ENCODE results near the gene LRRC49. TPM values are rescaled to one million over a fixed set of nuclear protein-coding genes. Genes with fewer than 3 reads are reported as not detected.

LRRC49 gene
- total RNA-seq, 1 donor from 2014 or later: 23.1 TPM

- H3K27me3 ChIP-seq: no peaks in the 10 kb centered on the region
- H3K4me1 ChIP-seq: no peaks in the 10 kb centered on the region
- H3K36me3 ChIP-seq: peaks cover 8 to 32% of the 10 kb centered on the region in 2 donors
- DNase-seq (ENCODE audit: low spot score in 2 of 2): no peak
- peaks cover 0 to 9% of the 10 kb centered on the region in 2 donors for H3K9me3 ChIP-seq
- TF ChIP-seq CTCF (IDR thresholded peaks at IDR 0.05): no peak
- H3K27ac ChIP-seq: no peak overlapping the region
- intact Hi-C loops (cut with DNase I): no loop called here
- no peak overlapping the region for H3K4me3 ChIP-seq
Observed at GRCh38 chr15:70907784-70908471, 15.3 kb downstream of the LRRC49 start.

- TF ChIP-seq CTCF (IDR thresholded peaks at IDR 0.05): no peak
- no peak overlapping the region for H3K4me3 ChIP-seq
- no peaks in the 10 kb centered on the region for H3K4me1 ChIP-seq
- H3K9me3 ChIP-seq: peaks cover 0 to 9% of the 10 kb centered on the region in 2 donors
- peaks cover 8 to 25% of the 10 kb centered on the region in 2 donors for H3K36me3 ChIP-seq
- intact Hi-C loops (cut with DNase I): no loop called here
- H3K27me3 ChIP-seq: no peaks in the 10 kb centered on the region
- DNase-seq (ENCODE audit: low spot score in 2 of 2): no peak
- no peak overlapping the region for H3K27ac ChIP-seq
Observed at GRCh38 chr15:70910958-70911357, 18.3 kb downstream of the LRRC49 start.

GRCh38 chr15:70912187-70912586 lies 19.6 kb downstream of the LRRC49 start:
- intact Hi-C loops (cut with DNase I): no loop called here
- TF ChIP-seq CTCF (IDR thresholded peaks at IDR 0.05): no peak
- Histone ChIP-seq H3K9me3 (peaks cover 0 to 9% of the 10 kb centered on the region in 2 donors), H3K4me1 (no peaks in the 10 kb centered on the region), H3K4me3 (no peak overlapping the region), H3K27ac (no peak overlapping the region), H3K27me3 (no peaks in the 10 kb centered on the region), H3K36me3 (peaks cover 8 to 22% of the 10 kb centered on the region in 2 donors)
- no peak for DNase-seq (ENCODE audit: low spot score in 2 of 2)

GRCh38 chr15:70916531-70916930 lies 23.9 kb downstream of the LRRC49 start:
- DNase-seq (ENCODE audit: low spot score in 2 of 2): no peak
- H3K27me3 ChIP-seq: no peaks in the 10 kb centered on the region
- H3K27ac ChIP-seq: no peak overlapping the region
- intact Hi-C loops (cut with DNase I): no loop called here
- TF ChIP-seq CTCF (IDR thresholded peaks at IDR 0.05): no peak
- no peaks in the 10 kb centered on the region for H3K36me3 ChIP-seq
- no peaks in the 10 kb centered on the region for H3K9me3 ChIP-seq
- H3K4me1 ChIP-seq: no peaks in the 10 kb centered on the region
- H3K4me3 ChIP-seq: no peak overlapping the region

- intact Hi-C loops (cut with DNase I): no loop called here
- TF ChIP-seq CTCF (IDR thresholded peaks at IDR 0.05): no peak
- Histone ChIP-seq H3K4me3 (no peak overlapping the region), H3K4me1 (no peaks in the 10 kb centered on the region), H3K36me3 (no peaks in the 10 kb centered on the region), H3K27me3 (no peaks in the 10 kb centered on the region), H3K27ac (no peak overlapping the region), H3K9me3 (no peaks in the 10 kb centered on the region)
- DNase-seq (ENCODE audit: low spot score in 2 of 2): no peak
Observed at GRCh38 chr15:70917955-70918354, 25.3 kb downstream of the LRRC49 start.

All from ascending aorta (tissue), 2 donors.